ENCODE measurements around the gene MGAT3. TPM values are rescaled to one million over a fixed set of nuclear protein-coding genes. Genes with fewer than 3 reads are reported as not detected.

The MGAT3 gene
- total RNA-seq, 4 donors from 2014 or later: 0.26 to 11.8 (median 9.5) TPM; not detected in 1

- peak overlapping the region in 1 of 2 donors; percentile 15 for H3K4me3 ChIP-seq
Observed at GRCh38 chr22:39437791-39438704, 18.8 kb upstream of the MGAT3 start.

GRCh38 chr22:39439170-39439569, 17.6 kb upstream of the MGAT3 start:
- intact Hi-C loops (cut with DNase I; ENCODE audit: low total_unique reads): no loop called here
- Histone ChIP-seq H3K27me3 (no peaks in the 10 kb centered on the region), H3K36me3 (no peaks in the 10 kb centered on the region)

More at GRCh38 chr22:39437791-39438704, 18.8 kb upstream of the MGAT3 start:
- H3K27ac ChIP-seq: peak overlapping the region in 1 of 2 donors; percentile 7
- H3K36me3 ChIP-seq: no peaks in the 10 kb centered on the region
- no peaks in the 10 kb centered on the region for H3K4me1 ChIP-seq
- no peak for TF ChIP-seq POLR2A (IDR thresholded peaks at IDR 0.05)
- TF ChIP-seq CTCF (IDR thresholded peaks at IDR 0.05): no peak
- no peaks in the 10 kb centered on the region for H3K9me3 ChIP-seq
- intact Hi-C loops (cut with DNase I; ENCODE audit: low total_unique reads): no loop called here
- no peaks in the 10 kb centered on the region for H3K27me3 ChIP-seq
- DNase-seq: no peak

DNA sequence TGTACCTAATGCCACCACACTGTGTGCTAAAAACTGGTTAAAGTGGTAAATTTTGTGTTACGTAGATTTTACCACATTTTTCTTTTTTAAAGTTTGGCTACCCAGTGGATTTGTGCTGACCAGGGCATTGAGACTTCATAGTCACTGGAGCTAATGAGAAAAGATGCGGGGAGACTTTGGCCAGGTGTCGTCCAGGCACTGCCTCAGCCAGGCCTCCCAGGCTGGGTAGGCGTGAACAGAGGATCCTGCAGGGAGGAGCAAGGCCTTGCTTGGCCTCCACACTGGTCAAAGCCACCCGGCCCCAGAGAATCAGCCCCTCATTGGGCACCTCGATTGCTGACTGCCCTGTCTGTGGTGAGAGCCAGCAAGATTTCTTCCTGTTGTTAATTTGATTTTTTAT, 13.4 kb upstream of the MGAT3 start:
- no peak overlapping the region for H3K27ac ChIP-seq
- no peaks in the 10 kb centered on the region for H3K36me3 ChIP-seq
- no peak for DNase-seq
- no peaks in the 10 kb centered on the region for H3K4me1 ChIP-seq
- no peaks in the 10 kb centered on the region for H3K27me3 ChIP-seq
- intact Hi-C loops (cut with DNase I; ENCODE audit: low total_unique reads): no loop called here
- TF ChIP-seq CTCF (IDR thresholded peaks at IDR 0.05) (no peak), POLR2A (IDR thresholded peaks at IDR 0.05) (no peak)
- no peak overlapping the region for H3K4me3 ChIP-seq
- no peaks in the 10 kb centered on the region for H3K9me3 ChIP-seq

More at GRCh38 chr22:39439170-39439569, 17.6 kb upstream of the MGAT3 start:
- TF ChIP-seq POLR2A (IDR thresholded peaks at IDR 0.05) (no peak), CTCF (IDR thresholded peaks at IDR 0.05) (no peak)
- H3K27ac ChIP-seq: no peak overlapping the region
- no peak overlapping the region for H3K4me3 ChIP-seq
- no peak for DNase-seq
- H3K9me3 ChIP-seq: no peaks in the 10 kb centered on the region
- H3K4me1 ChIP-seq: no peaks in the 10 kb centered on the region

GRCh38 chr22:39444247-39444800, 12.5 kb upstream of the MGAT3 start:
- intact Hi-C loops (cut with DNase I; ENCODE audit: low total_unique reads): no loop called here
- Histone ChIP-seq H3K27ac (no peak overlapping the region), H3K4me1 (no peaks in the 10 kb centered on the region), H3K4me3 (no peak overlapping the region), H3K36me3 (no peaks in the 10 kb centered on the region), H3K27me3 (no peaks in the 10 kb centered on the region), H3K9me3 (no peaks in the 10 kb centered on the region)
- no peak for TF ChIP-seq POLR2A (IDR thresholded peaks at IDR 0.05)
- DNase-seq: no peak

GRCh38 chr22:39444937-39445465, 11.8 kb upstream of the MGAT3 start:
- Histone ChIP-seq H3K36me3 (no peaks in the 10 kb centered on the region), H3K4me3 (no peak overlapping the region), H3K4me1 (no peaks in the 10 kb centered on the region), H3K9me3 (no peaks in the 10 kb centered on the region), H3K27ac (no peak overlapping the region), H3K27me3 (no peaks in the 10 kb centered on the region)
- DNase-seq: no peak
- TF ChIP-seq POLR2A (IDR thresholded peaks at IDR 0.05): no peak
- TF ChIP-seq CTCF (IDR thresholded peaks at IDR 0.05): no peak
- intact Hi-C loops (cut with DNase I; ENCODE audit: low total_unique reads): no loop called here

Measured in uterus (tissue), 4 donors.